Breast epithelium (tissue), 3 donors: Measurements from ENCODE around the gene THPO.

Experiments
- POLR2A ChIP-seq: fragments of 450-650 bp; IDR thresholded peaks from one replicate; pipeline ENCODE4 v1.6.1; 2016; ENCODE audit warnings: antibody characterized with exemption, mild to moderate bottlenecking, moderate library complexity
- POLR2AphosphoS5 ChIP-seq, 3 donors: sonication (generic); formaldehyde crosslinking; IDR thresholded peaks; one replicate each; pipeline ENCODE4 v1.6.1; 2017; ENCODE audit warnings: antibody characterized with exemption in 3 of 3

DNA sequence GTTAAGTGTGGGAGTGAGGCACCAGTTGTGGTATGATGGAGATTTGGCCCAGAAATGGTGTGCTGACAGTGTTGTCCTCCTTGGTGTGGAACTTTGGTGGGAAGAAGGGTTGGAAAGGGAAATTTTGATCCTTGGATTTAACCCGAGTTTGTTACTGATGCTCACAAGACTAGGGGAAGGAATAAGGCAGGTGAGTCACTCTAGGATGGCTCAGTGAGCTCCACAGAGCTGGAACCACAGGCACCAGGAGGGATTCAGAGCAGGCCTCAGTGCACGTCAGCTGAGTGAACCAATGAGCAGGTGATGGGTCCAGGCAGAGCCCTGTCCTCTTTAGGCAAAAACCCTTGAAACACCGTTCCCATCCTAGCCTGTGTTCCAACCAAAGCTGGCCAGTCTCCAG lies 13.3 kb upstream of the THPO start:
- TF ChIP-seq POLR2A (no peak), POLR2AphosphoS5 (IDR thresholded peaks at IDR 0.05) (no peak)
